KMS-11 (cell line): ENCODE measurements around the gene SCN9A.

Experiments used
- H2AFZ ChIP-seq: fragments of 200-600 bp; sonication (generic); 2 replicates; pipeline ENCODE4 v1.6.1; 2016; ENCODE audit warnings: antibody characterized with exemption, mixed run types, low read depth
- H3K27ac ChIP-seq: fragments of 200-600 bp; sonication (generic); 2 replicates; pipeline ENCODE4 v1.6.1; 2016; ENCODE audit warnings: mild to moderate bottlenecking, mixed run types
- H3K27me3 ChIP-seq: fragments of 200-600 bp; sonication (generic); 2 replicates; pipeline ENCODE4 v1.6.1; 2017; ENCODE audit warnings: mild to moderate bottlenecking, low read depth, mixed run types, moderate library complexity; ENCODE audit not compliant: insufficient read depth
- H3K36me3 ChIP-seq: fragments of 200-600 bp; sonication (generic); 2 replicates; pipeline ENCODE4 v1.6.1; 2017; ENCODE audit warnings: mild to moderate bottlenecking, mixed run types; ENCODE audit not compliant: insufficient read depth
- H3K4me1 ChIP-seq: fragments of 200-600 bp; sonication (generic); 2 replicates; pipeline ENCODE4 v1.6.1; 2016; ENCODE audit warnings: mild to moderate bottlenecking, low read depth, mixed run types; ENCODE audit not compliant: poor library complexity, severe bottlenecking
- H3K4me2 ChIP-seq: fragments of 200-600 bp; sonication (generic); 2 replicates; pipeline ENCODE4 v1.7.0; 2016; ENCODE audit warnings: mild to moderate bottlenecking, mixed run types
- H3K4me3 ChIP-seq: fragments of 200-600 bp; sonication (generic); IDR thresholded peaks from 2 replicates; pipeline ENCODE4 v1.6.1; 2017; ENCODE audit warnings: low read depth, low read length, mixed read lengths; ENCODE audit not compliant: insufficient read depth
- H3K79me2 ChIP-seq: fragments of 200-600 bp; sonication (generic); 2 replicates; pipeline ENCODE4 v1.6.1; 2016; ENCODE audit warnings: low read depth, mixed run types; ENCODE audit not compliant: insufficient read depth
- H3K9ac ChIP-seq: fragments of 200-600 bp; sonication (generic); 2 replicates; pipeline ENCODE4 v1.6.1; 2016; ENCODE audit warnings: mild to moderate bottlenecking, mixed run types
- H4K20me1 ChIP-seq: fragments of 200-600 bp; sonication (generic); 2 replicates; pipeline ENCODE4 v1.6.1; 2016; ENCODE audit warnings: mild to moderate bottlenecking, mixed run types; ENCODE audit not compliant: insufficient read depth
- TF ChIP-seq, protein P1 (sequence below): fragments of 200-600 bp; sonication (generic); conservative IDR thresholded peaks from 2 replicates; pipeline ENCODE4 v1.6.1; 2017; ENCODE audit warnings: low read depth, mild to moderate bottlenecking, antibody characterized with exemption, low read length, moderate library complexity, mixed read lengths

The SCN9A gene

DNA sequence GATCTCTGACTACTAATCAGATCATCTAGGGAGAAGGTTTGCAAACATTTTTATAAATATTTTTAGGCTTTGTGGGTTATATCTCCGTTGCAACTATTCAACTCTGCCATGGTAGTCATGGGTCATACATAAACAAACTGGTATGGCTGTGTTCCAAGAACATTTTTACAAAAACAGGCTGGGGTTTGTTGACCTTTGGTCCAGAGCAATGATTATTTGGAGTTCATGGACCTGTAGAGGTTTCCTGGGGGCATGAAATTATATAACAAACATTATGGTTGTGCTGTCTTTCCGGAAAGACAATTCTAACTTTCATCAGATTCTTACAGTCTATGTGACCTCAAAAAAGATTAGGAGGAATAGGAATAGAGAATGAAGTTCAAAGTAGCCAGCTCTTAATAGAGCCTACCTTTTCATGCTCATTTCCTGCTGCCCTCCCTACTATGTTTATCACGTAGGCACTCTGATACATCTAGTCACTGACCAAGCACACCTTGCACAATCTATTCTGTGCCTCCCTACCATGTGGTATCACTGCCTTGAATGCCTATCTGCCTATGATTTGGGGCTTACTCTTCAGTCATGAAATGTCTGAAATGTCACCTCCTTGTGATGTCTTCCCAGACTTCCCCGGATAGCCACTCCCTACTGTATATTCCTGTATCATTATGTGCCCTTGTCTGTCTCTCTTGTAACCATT lies 145.6 kb downstream of the SCN9A start:
- no peaks in the 10 kb centered on the region for H3K79me2 ChIP-seq
- TF ChIP-seq, protein P1, sequence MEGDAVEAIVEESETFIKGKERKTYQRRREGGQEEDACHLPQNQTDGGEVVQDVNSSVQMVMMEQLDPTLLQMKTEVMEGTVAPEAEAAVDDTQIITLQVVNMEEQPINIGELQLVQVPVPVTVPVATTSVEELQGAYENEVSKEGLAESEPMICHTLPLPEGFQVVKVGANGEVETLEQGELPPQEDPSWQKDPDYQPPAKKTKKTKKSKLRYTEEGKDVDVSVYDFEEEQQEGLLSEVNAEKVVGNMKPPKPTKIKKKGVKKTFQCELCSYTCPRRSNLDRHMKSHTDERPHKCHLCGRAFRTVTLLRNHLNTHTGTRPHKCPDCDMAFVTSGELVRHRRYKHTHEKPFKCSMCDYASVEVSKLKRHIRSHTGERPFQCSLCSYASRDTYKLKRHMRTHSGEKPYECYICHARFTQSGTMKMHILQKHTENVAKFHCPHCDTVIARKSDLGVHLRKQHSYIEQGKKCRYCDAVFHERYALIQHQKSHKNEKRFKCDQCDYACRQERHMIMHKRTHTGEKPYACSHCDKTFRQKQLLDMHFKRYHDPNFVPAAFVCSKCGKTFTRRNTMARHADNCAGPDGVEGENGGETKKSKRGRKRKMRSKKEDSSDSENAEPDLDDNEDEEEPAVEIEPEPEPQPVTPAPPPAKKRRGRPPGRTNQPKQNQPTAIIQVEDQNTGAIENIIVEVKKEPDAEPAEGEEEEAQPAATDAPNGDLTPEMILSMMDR, result no peak
- no peaks in the 10 kb centered on the region for H3K4me1 ChIP-seq
- H4K20me1 ChIP-seq, result no peaks in the 10 kb centered on the region
- H3K27me3 ChIP-seq, result no peaks in the 10 kb centered on the region
- H3K27ac ChIP-seq, result no peak overlapping the region
- no peak overlapping the region for H3K4me3 ChIP-seq
- no peak overlapping the region for H2AFZ ChIP-seq
- H3K9ac ChIP-seq, result no peak overlapping the region
- no peak overlapping the region for H3K4me2 ChIP-seq
- no peaks in the 10 kb centered on the region for H3K36me3 ChIP-seq

DNA sequence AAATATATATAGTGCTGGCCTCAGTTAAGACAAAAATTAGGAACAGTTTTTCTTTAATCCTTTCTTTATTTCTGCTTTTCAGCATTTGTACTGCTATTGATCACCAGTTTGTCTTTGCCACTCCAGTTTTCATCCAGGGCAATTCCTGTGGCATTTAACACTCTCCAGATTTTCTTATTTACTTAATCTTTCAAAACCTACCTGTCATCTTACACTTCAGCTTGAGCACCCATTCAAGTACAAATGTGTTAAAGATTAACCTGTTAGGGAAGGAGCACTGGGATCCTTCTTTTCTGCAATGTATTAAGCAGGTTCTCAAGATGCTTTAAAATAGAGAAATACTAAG lies 146.1 kb downstream of the SCN9A start:
- TF ChIP-seq, protein P1, result no peak
- no peaks in the 10 kb centered on the region for H3K4me1 ChIP-seq
- no peak overlapping the region for H3K27ac ChIP-seq
- H3K4me2 ChIP-seq, result no peak overlapping the region
- H3K27me3 ChIP-seq, result no peaks in the 10 kb centered on the region
- no peaks in the 10 kb centered on the region for H3K79me2 ChIP-seq
- H3K4me3 ChIP-seq, result no peak overlapping the region
- H4K20me1 ChIP-seq, result no peaks in the 10 kb centered on the region
- no peak overlapping the region for H3K9ac ChIP-seq
- H3K36me3 ChIP-seq, result no peaks in the 10 kb centered on the region
- H2AFZ ChIP-seq, result no peak overlapping the region

DNA sequence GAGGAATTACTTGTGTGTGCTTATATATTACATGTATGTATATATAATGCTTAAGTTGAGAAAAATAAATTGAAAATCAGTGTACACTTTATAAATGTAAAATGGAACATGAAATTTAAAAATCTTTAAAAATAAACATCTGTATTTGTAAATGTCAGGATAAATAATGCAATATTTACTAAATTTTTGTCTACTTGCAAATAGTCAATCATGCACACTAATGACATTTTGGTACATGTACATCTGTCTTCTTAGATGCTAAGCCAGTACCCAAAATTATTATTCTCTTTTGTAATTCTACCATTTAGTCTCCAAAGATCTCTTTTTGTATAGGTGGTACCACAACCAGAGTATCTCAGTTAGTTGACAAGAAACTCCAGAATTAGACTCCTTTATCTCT lies 151.5 kb downstream of the SCN9A start:
- Histone ChIP-seq H3K4me3 (no peak overlapping the region), H2AFZ (no peak overlapping the region), H3K4me2 (no peak overlapping the region), H3K79me2 (no peaks in the 10 kb centered on the region), H3K36me3 (no peaks in the 10 kb centered on the region), H3K27me3 (no peaks in the 10 kb centered on the region), H4K20me1 (no peaks in the 10 kb centered on the region), H3K9ac (no peak overlapping the region), H3K4me1 (no peaks in the 10 kb centered on the region), H3K27ac (no peak overlapping the region)
- TF ChIP-seq, protein P1, result no peak

DNA sequence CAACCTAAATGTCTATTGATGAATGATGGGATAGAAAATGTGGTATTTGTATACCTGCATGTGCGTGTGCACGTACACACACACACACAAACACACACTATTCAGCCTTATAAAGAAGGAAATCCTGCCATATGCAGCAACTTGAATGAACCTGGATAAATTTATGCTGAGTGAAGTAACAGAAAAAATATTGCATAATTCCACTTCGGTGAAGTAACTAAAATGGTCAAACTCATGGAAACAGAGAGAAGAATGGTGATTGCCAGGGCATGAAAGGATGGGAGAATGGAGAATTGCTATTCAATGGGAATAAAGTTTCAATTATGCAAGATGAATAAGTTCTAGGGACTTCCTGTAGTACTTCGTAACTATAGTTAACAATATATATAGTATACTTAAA lies 152.4 kb downstream of the SCN9A start:
- H2AFZ ChIP-seq, result no peak overlapping the region
- H3K4me2 ChIP-seq, result no peak overlapping the region
- no peak overlapping the region for H3K4me3 ChIP-seq
- no peak overlapping the region for H3K27ac ChIP-seq
- H3K4me1 ChIP-seq, result no peaks in the 10 kb centered on the region
- no peaks in the 10 kb centered on the region for H3K79me2 ChIP-seq
- TF ChIP-seq, protein P1, result no peak
- H3K27me3 ChIP-seq, result no peaks in the 10 kb centered on the region
- H3K9ac ChIP-seq, result no peak overlapping the region
- no peaks in the 10 kb centered on the region for H3K36me3 ChIP-seq
- no peaks in the 10 kb centered on the region for H4K20me1 ChIP-seq
